ENCODE results near the gene ARHGEF25. TPM values are rescaled to one million over a fixed set of nuclear protein-coding genes. Genes with fewer than 3 reads are reported as not detected.

Gene ARHGEF25
- total and polyA plus RNA-seq, 7 donors, result 5.8 to 140 (median 99.4) TPM

Other genes with a start within 250 kb of the ARHGEF25 start
- 10 to 100 TPM; 28.3 to 37.7 (median 28.5) TPM for gene R3HDM2, start 180.4 kb upstream of the ARHGEF25 start, total RNA-seq
- gene R3HDM2, start 180.4 kb upstream of the ARHGEF25 start, polyA plus RNA-seq, result 10 to 100 TPM; 10.9 to 26.2 (median 14.4) TPM
- not detected for gene INHBC, start 176.7 kb upstream of the ARHGEF25 start, total RNA-seq
- not detected for gene INHBC, start 176.7 kb upstream of the ARHGEF25 start, polyA plus RNA-seq
- gene INHBE, start 156.1 kb upstream of the ARHGEF25 start, total RNA-seq, result under 1 TPM in 1 of 4 donors, not detected in 3; 0.36 TPM
- gene INHBE, start 156.1 kb upstream of the ARHGEF25 start, polyA plus RNA-seq, result under 1 TPM in 1 of 3 donors, not detected in 2; 0.09 TPM
- 1 to 10 TPM in 2 of 4 donors, under 1 TPM in 1, not detected in 1; 0.71 to 3.9 (median 1.8) TPM for gene GLI1, start 151.7 kb upstream of the ARHGEF25 start, total RNA-seq
- gene GLI1, start 151.7 kb upstream of the ARHGEF25 start, polyA plus RNA-seq, result 1 to 10 TPM in 1 of 3 donors, under 1 TPM in 1, not detected in 1; 0.60 to 1.5 TPM
- gene ARHGAP9, start 131.6 kb upstream of the ARHGEF25 start, total RNA-seq, result 10 to 100 TPM in 1 of 4 donors, 1 to 10 TPM in 3; 4.3 to 16.3 (median 6.8) TPM
- gene ARHGAP9, start 131.6 kb upstream of the ARHGEF25 start, polyA plus RNA-seq, result 10 to 100 TPM in 1 of 3 donors, 1 to 10 TPM in 2; 4.9 to 54.7 (median 6.6) TPM
- gene MARS1, start 123.4 kb upstream of the ARHGEF25 start, total RNA-seq, result 10 to 100 TPM; 46.6 to 56.3 (median 53.2) TPM
- gene MARS1, start 123.4 kb upstream of the ARHGEF25 start, polyA plus RNA-seq, result 10 to 100 TPM; 22.9 to 86.2 (median 25.8) TPM
- gene DDIT3, start 90.9 kb upstream of the ARHGEF25 start, total RNA-seq, result 10 to 100 TPM; 30.7 to 48.5 (median 40.7) TPM
- 10 to 100 TPM; 42.3 to 52.9 (median 46.7) TPM for gene DDIT3, start 90.9 kb upstream of the ARHGEF25 start, polyA plus RNA-seq
- gene MBD6, start 88.6 kb upstream of the ARHGEF25 start, total RNA-seq, result 10 to 100 TPM; 13.5 to 23.5 (median 16.0) TPM
- 10 to 100 TPM; 16.2 to 52.8 (median 17.1) TPM for gene MBD6, start 88.6 kb upstream of the ARHGEF25 start, polyA plus RNA-seq
- 100 to 1,000 TPM; 118 to 194 (median 141) TPM for gene DCTN2, start 64.2 kb upstream of the ARHGEF25 start, total RNA-seq
- 100 to 1,000 TPM; 141 to 204 (median 172) TPM for gene DCTN2, start 64.2 kb upstream of the ARHGEF25 start, polyA plus RNA-seq
- 1 to 10 TPM; 3.6 to 8.9 (median 6.9) TPM for gene KIF5A, start 61.4 kb upstream of the ARHGEF25 start, total RNA-seq
- gene KIF5A, start 61.4 kb upstream of the ARHGEF25 start, polyA plus RNA-seq, result 1 to 10 TPM in 1 of 3 donors, under 1 TPM in 2; under 0.01 to 3.5 (median 0.46) TPM
- 10 to 100 TPM; 13.3 to 22.8 (median 18.4) TPM for gene PIP4K2C, start 20.2 kb upstream of the ARHGEF25 start, total RNA-seq
- gene PIP4K2C, start 20.2 kb upstream of the ARHGEF25 start, polyA plus RNA-seq, result 10 to 100 TPM; 21.0 to 30.5 (median 28.6) TPM
- 10 to 100 TPM; 42.9 to 68.4 (median 50.7) TPM for gene DTX3, start 6.6 kb upstream of the ARHGEF25 start, total RNA-seq
- gene DTX3, start 6.6 kb upstream of the ARHGEF25 start, polyA plus RNA-seq, result 10 to 100 TPM in 1 of 3 donors, 1 to 10 TPM in 2; 1.2 to 12.5 (median 8.4) TPM
- gene B4GALNT1, start 21.8 kb downstream of the ARHGEF25 start, total RNA-seq, result 1 to 10 TPM in 3 of 4 donors, under 1 TPM in 1; 0.99 to 4.4 (median 3.3) TPM
- 1 to 10 TPM in 1 of 3 donors, not detected in 2; 2.7 TPM for gene B4GALNT1, start 21.8 kb downstream of the ARHGEF25 start, polyA plus RNA-seq
- 100 to 1,000 TPM; 122 to 183 (median 156) TPM for gene OS9, start 82.7 kb downstream of the ARHGEF25 start, total RNA-seq
- gene OS9, start 82.7 kb downstream of the ARHGEF25 start, polyA plus RNA-seq, result 100 to 1,000 TPM in 1 of 3 donors, 10 to 100 TPM in 2; 69.1 to 243 (median 95.3) TPM
- gene AGAP2, start 127.3 kb downstream of the ARHGEF25 start, total RNA-seq, result 1 to 10 TPM in 3 of 4 donors, under 1 TPM in 1; 0.82 to 3.0 (median 1.8) TPM
- gene AGAP2, start 127.3 kb downstream of the ARHGEF25 start, polyA plus RNA-seq, result 1 to 10 TPM in 1 of 3 donors, under 1 TPM in 2; under 0.01 to 6.4 (median 0.46) TPM
- gene TSPAN31, start 133.6 kb downstream of the ARHGEF25 start, total RNA-seq, result 10 to 100 TPM; 43.2 to 85.8 (median 69.3) TPM
- 10 to 100 TPM; 12.0 to 33.8 (median 15.7) TPM for gene TSPAN31, start 133.6 kb downstream of the ARHGEF25 start, polyA plus RNA-seq
- 100 to 1,000 TPM in 1 of 4 donors, 10 to 100 TPM in 3; 54.6 to 108 (median 82.5) TPM for gene CDK4, start 140.9 kb downstream of the ARHGEF25 start, total RNA-seq
- gene CDK4, start 140.9 kb downstream of the ARHGEF25 start, polyA plus RNA-seq, result 10 to 100 TPM; 34.9 to 89.1 (median 43.2) TPM
- 10 to 100 TPM in 2 of 4 donors, 1 to 10 TPM in 2; 6.1 to 12.5 (median 9.4) TPM for gene MARCHF9, start 143.7 kb downstream of the ARHGEF25 start, total RNA-seq
- gene MARCHF9, start 143.7 kb downstream of the ARHGEF25 start, polyA plus RNA-seq, result 10 to 100 TPM in 1 of 3 donors, 1 to 10 TPM in 2; 5.5 to 14.9 (median 7.8) TPM
- gene CYP27B1, start 155.6 kb downstream of the ARHGEF25 start, total RNA-seq, result under 1 TPM in 1 of 4 donors, not detected in 3; 0.28 TPM
- gene CYP27B1, start 155.6 kb downstream of the ARHGEF25 start, polyA plus RNA-seq, result 1 to 10 TPM in 2 of 3 donors, not detected in 1; 1.2 to 2.0 TPM
- 10 to 100 TPM in 1 of 4 donors, 1 to 10 TPM in 3; 3.8 to 12.2 (median 7.4) TPM for gene METTL1, start 160.7 kb downstream of the ARHGEF25 start, total RNA-seq
- gene METTL1, start 160.7 kb downstream of the ARHGEF25 start, polyA plus RNA-seq, result 10 to 100 TPM in 2 of 3 donors, 1 to 10 TPM in 1; 7.6 to 16.7 (median 10.2) TPM
- 10 to 100 TPM in 2 of 4 donors, 1 to 10 TPM in 2; 9.0 to 11.9 (median 10.6) TPM for gene EEF1AKMT3, start 161.2 kb downstream of the ARHGEF25 start, total RNA-seq
- 1 to 10 TPM; 1.6 to 8.4 (median 2.5) TPM for gene EEF1AKMT3, start 161.2 kb downstream of the ARHGEF25 start, polyA plus RNA-seq
- gene TSFM, start 171.4 kb downstream of the ARHGEF25 start, total RNA-seq, result 10 to 100 TPM in 3 of 4 donors, 1 to 10 TPM in 1; 8.0 to 29.6 (median 25.3) TPM
- gene TSFM, start 171.4 kb downstream of the ARHGEF25 start, polyA plus RNA-seq, result 10 to 100 TPM; 36.0 to 49.3 (median 47.9) TPM
- gene AVIL, start 207.3 kb downstream of the ARHGEF25 start, total RNA-seq, result 10 to 100 TPM in 1 of 4 donors, 1 to 10 TPM in 3; 2.1 to 12.2 (median 5.1) TPM
- gene AVIL, start 207.3 kb downstream of the ARHGEF25 start, polyA plus RNA-seq, result 10 to 100 TPM in 1 of 3 donors, 1 to 10 TPM in 2; 6.2 to 11.4 (median 8.3) TPM
- gene CTDSP2, start 235.3 kb downstream of the ARHGEF25 start, total RNA-seq, result 100 to 1,000 TPM; 121 to 183 (median 135) TPM
- gene CTDSP2, start 235.3 kb downstream of the ARHGEF25 start, polyA plus RNA-seq, result 100 to 1,000 TPM in 2 of 3 donors, 10 to 100 TPM in 1; 85.3 to 122 (median 105) TPM

Data from sigmoid colon (tissue), 7 donors.